GM19438 (cell line): Measurements from ENCODE around the gene PCDHGB2.
"Not testable (repeated sequence)": the region's sequence is repeated elsewhere in the genome, so short reads cannot be mapped to it uniquely, and the experiment has no call there.

Experiments used
- ATAC-seq: cut with Tn5 transposase; IDR thresholded peaks from one replicate; pipeline ENCODE4 v1.9.1; 2021; ENCODE audit warnings: low read depth; ENCODE audit not compliant: unreplicated experiment

PCDHGB2 gene

GRCh38 chr5:141349917-141350619 is 9.7 kb upstream of the PCDHGB2 start, which contains the start of gene PCDHGB1:
Gene PCDHGB1, plus strand, starts transcription at chr5:141350099. Its CDS starts 162 bp downstream, at chr5:141350261.
- ATAC-seq = peak; percentile 95

- no peak for ATAC-seq
Observed at GRCh38 chr5:141351591-141351990, 8.2 kb upstream of the PCDHGB2 start.

GRCh38 chr5:141354900-141355469 is 4.8 kb upstream of the PCDHGB2 start, which contains the start of gene PCDHGA4:
Gene PCDHGA4, plus strand, starts transcription at chr5:141355021. Its CDS starts 87 bp downstream, at chr5:141355108.
- ATAC-seq = no peak

GRCh38 chr5:141355641-141356040 is 4.2 kb upstream of the PCDHGB2 start:
- ATAC-seq = no peak

GRCh38 chr5:141356133-141356532 is 3.7 kb upstream of the PCDHGB2 start:
- no peak for ATAC-seq

GRCh38 chr5:141356950-141357349 is 2.8 kb upstream of the PCDHGB2 start:
- ATAC-seq = no peak

- ATAC-seq = no peak
Observed at GRCh38 chr5:141360685-141361084, 891 bp downstream of the PCDHGB2 start.

GRCh38 chr5:141362719-141363118 is 2.9 kb downstream of the PCDHGB2 start:
- no peak for ATAC-seq

- ATAC-seq = no peak
Observed at GRCh38 chr5:141363952-141364660, 4.3 kb downstream of the PCDHGB2 start, which contains the start of gene PCDHGA5. Gene PCDHGA5, plus strand, starts transcription at chr5:141364162. Its CDS starts 169 bp downstream, at chr5:141364331.

GRCh38 chr5:141366016-141366896 is 6.5 kb downstream of the PCDHGB2 start:
- no peak for ATAC-seq

- ATAC-seq = peak; percentile 99
Observed at GRCh38 chr5:141369994-141370848, 10.4 kb downstream of the PCDHGB2 start, which contains the start of gene PCDHGB3. Gene PCDHGB3, plus strand, starts transcription at chr5:141370242. Its CDS starts 153 bp downstream, at chr5:141370395.

GRCh38 chr5:141371572-141372475 is 12.0 kb downstream of the PCDHGB2 start:
- no peak for ATAC-seq

- ATAC-seq = no peak
Observed at GRCh38 chr5:141373673-141374317, 14.0 kb downstream of the PCDHGB2 start, which contains the start of gene PCDHGA6. Gene PCDHGA6, plus strand, starts transcription at chr5:141373891. Its CDS starts 193 bp downstream, at chr5:141374084.

GRCh38 chr5:141374627-141375026 is 14.8 kb downstream of the PCDHGB2 start:
- no peak for ATAC-seq

GRCh38 chr5:141375444-141376155 is 15.8 kb downstream of the PCDHGB2 start:
- ATAC-seq = not testable (repeated sequence)

GRCh38 chr5:141382469-141383294 is 22.9 kb downstream of the PCDHGB2 start, which contains the start of gene PCDHGA7:
Gene PCDHGA7, plus strand, starts transcription at chr5:141382742. Its CDS starts 158 bp downstream, at chr5:141382900.
- peak; percentile 60 for ATAC-seq
